HepG2 (cell line): ENCODE measurements around the gene SNRPD3. TPM values are rescaled to one million over a fixed set of nuclear protein-coding genes. Genes with fewer than 3 reads are reported as not detected.

Source experiments
- BHLHE40 ChIP-seq: IDR thresholded peaks from 2 replicates; pipeline ENCODE4 v1.6.1; 2011; ENCODE audit warnings: low read length, improper control_type of control experiment
- DDIT3 ChIP-seq: sonication (generic); formaldehyde crosslinking; IDR thresholded peaks from 2 replicates; pipeline ENCODE4 v1.4.0; 2020; ENCODE audit warnings: mild to moderate bottlenecking, missing genetic modification reagents
- FOXM1 ChIP-seq: sonication (generic); formaldehyde crosslinking; IDR thresholded peaks from 2 replicates; pipeline ENCODE4 v1.5.0; 2020; ENCODE audit warnings: missing genetic modification reagents
- HES4 ChIP-seq: sonication (generic); formaldehyde crosslinking; IDR thresholded peaks from 2 replicates; pipeline ENCODE4 v1.9.0; 2021; ENCODE audit warnings: mild to moderate bottlenecking, missing genetic modification reagents, borderline replicate concordance
- KLF12 ChIP-seq: sonication (generic); formaldehyde crosslinking; IDR thresholded peaks from 2 replicates; pipeline ENCODE4 v1.4.0; 2020; ENCODE audit warnings: missing genetic modification reagents, borderline replicate concordance
- MAFF ChIP-seq: IDR thresholded peaks from 2 replicates; pipeline ENCODE4 v1.6.1; 2011; ENCODE audit warnings: low read depth, low read length, improper control_type of control experiment
- MAFK ChIP-seq, 2 experiments: IDR thresholded peaks in 1 of 2; conservative IDR thresholded peaks in 1 of 2; 2 replicates each; pipeline ENCODE4 v1.6.1; 2011; ENCODE audit warnings: improper control_type of control experiment in 2 of 2, low read length in 2 of 2
- MIER2 ChIP-seq: IDR thresholded peaks from 2 replicates; pipeline ENCODE4 v1.6.1; 2016; ENCODE audit warnings: missing biosample characterization, missing genetic modification reagents
- MYNN ChIP-seq: sonication (generic); formaldehyde crosslinking; IDR thresholded peaks from 2 replicates; pipeline ENCODE4 v1.4.0; 2020; ENCODE audit warnings: mild to moderate bottlenecking, low read depth, missing genetic modification reagents
- NR0B2 ChIP-seq: sonication (generic); formaldehyde crosslinking; IDR thresholded peaks from 2 replicates; pipeline ENCODE4 v1.4.0; 2020; ENCODE audit warnings: mild to moderate bottlenecking, missing genetic modification reagents
- RARG ChIP-seq: sonication (generic); formaldehyde crosslinking; IDR thresholded peaks from 2 replicates; pipeline ENCODE4 v1.4.0; 2020; ENCODE audit warnings: low read depth, mild to moderate bottlenecking, missing genetic modification reagents
- SP1 ChIP-seq, 2 experiments: fragments of 450-650 bp in 1 of 2; sonication (generic) in 1 of 2; formaldehyde crosslinking in 1 of 2; IDR thresholded peaks; 2 replicates each; pipeline versions ENCODE4 v1.4.0 to v1.6.1; 2016 to 2020; ENCODE audit warnings: missing genetic modification reagents in 1 of 2
- SRSF9 ChIP-seq: fragments of 200-400 bp; formaldehyde crosslinking; IDR thresholded peaks from 2 replicates; pipeline ENCODE4 v1.6.1; 2018; ENCODE audit warnings: borderline replicate concordance, mild to moderate bottlenecking, low read depth, low read length; ENCODE audit not compliant: insufficient read depth, poor library complexity, severe bottlenecking
- THAP8 ChIP-seq: sonication (generic); formaldehyde crosslinking; IDR thresholded peaks from 2 replicates; pipeline ENCODE4 v1.5.1; 2020; ENCODE audit warnings: missing genetic modification reagents, mild to moderate bottlenecking, borderline replicate concordance
- ZBTB39 ChIP-seq: sonication (generic); formaldehyde crosslinking; IDR thresholded peaks from 2 replicates; pipeline ENCODE4 v1.5.0; 2020; ENCODE audit warnings: missing genetic modification reagents
- ZBTB42 ChIP-seq: sonication (generic); formaldehyde crosslinking; IDR thresholded peaks from 2 replicates; pipeline ENCODE4 v1.5.0; 2020; ENCODE audit warnings: mild to moderate bottlenecking, missing genetic modification reagents
- ZNF326 ChIP-seq: sonication (generic); formaldehyde crosslinking; IDR thresholded peaks from 2 replicates; pipeline ENCODE4 v1.4.0; 2020; ENCODE audit warnings: missing genetic modification reagents, borderline replicate concordance
- ZNF552 ChIP-seq: sonication (generic); formaldehyde crosslinking; IDR thresholded peaks from 2 replicates; pipeline ENCODE4 v1.9.0; 2022; ENCODE audit warnings: missing genetic modification reagents, mild to moderate bottlenecking, borderline replicate concordance
- ZNF652 ChIP-seq: IDR thresholded peaks from 2 replicates; pipeline ENCODE4 v1.6.1; 2016; ENCODE audit warnings: low read depth, borderline replicate concordance
- ZNF776 ChIP-seq: sonication (generic); formaldehyde crosslinking; IDR thresholded peaks from 2 replicates; pipeline ENCODE4 v1.4.0; 2020; ENCODE audit warnings: mild to moderate bottlenecking, missing genetic modification reagents
- ZNF879 ChIP-seq: sonication (generic); formaldehyde crosslinking; IDR thresholded peaks from 2 replicates; pipeline ENCODE4 v1.8.1; 2023; ENCODE audit warnings: missing genetic modification reagents
- polyA plus RNA-seq, 8 experiments: library from polyadenylated mRNA; depleted of rRNA in 3 of 8; stranded (reverse) in 7 of 8; unstranded in 1 of 8; fragments of >200 nt; fragmentation: Illumina TruSeq in 4 of 8; extraction: Trizol in 4 of 8; gene quantifications; 2 replicates each; pipeline versions ENCODE4 v1.2.1 to v1.2.3, GENCODE V29; 2011 to 2016; ENCODE audit warnings: low read depth in 4 of 8, missing spikeins in 1 of 8, mixed read lengths in 1 of 8; ENCODE audit not compliant: insufficient read depth in 1 of 8
- total RNA-seq, 5 experiments: library from RNA; depleted of rRNA; stranded (reverse); fragments of >200 nt; fragmentation: Illumina TruSeq; extraction: Trizol; gene quantifications; 2 replicates each; pipeline ENCODE4 v1.2.3, GENCODE V29; 2016; ENCODE audit warnings: low read depth in 1 of 5
- TF ChIP-seq, protein P1 (sequence below): sonication (generic); formaldehyde crosslinking; IDR thresholded peaks from 2 replicates; pipeline ENCODE4 v1.9.0; 2021; ENCODE audit warnings: missing genetic modification reagents, borderline replicate concordance

The SNRPD3 gene
- total and polyA plus RNA-seq, 2 of the 13 experiments (the other 11 are each of a cell fraction or from before 2014, with no cell fraction given): 110 to 209 TPM

- TF ChIP-seq, protein P1, sequence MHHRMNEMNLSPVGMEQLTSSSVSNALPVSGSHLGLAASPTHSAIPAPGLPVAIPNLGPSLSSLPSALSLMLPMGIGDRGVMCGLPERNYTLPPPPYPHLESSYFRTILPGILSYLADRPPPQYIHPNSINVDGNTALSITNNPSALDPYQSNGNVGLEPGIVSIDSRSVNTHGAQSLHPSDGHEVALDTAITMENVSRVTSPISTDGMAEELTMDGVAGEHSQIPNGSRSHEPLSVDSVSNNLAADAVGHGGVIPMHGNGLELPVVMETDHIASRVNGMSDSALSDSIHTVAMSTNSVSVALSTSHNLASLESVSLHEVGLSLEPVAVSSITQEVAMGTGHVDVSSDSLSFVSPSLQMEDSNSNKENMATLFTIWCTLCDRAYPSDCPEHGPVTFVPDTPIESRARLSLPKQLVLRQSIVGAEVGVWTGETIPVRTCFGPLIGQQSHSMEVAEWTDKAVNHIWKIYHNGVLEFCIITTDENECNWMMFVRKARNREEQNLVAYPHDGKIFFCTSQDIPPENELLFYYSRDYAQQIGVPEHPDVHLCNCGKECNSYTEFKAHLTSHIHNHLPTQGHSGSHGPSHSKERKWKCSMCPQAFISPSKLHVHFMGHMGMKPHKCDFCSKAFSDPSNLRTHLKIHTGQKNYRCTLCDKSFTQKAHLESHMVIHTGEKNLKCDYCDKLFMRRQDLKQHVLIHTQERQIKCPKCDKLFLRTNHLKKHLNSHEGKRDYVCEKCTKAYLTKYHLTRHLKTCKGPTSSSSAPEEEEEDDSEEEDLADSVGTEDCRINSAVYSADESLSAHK (CRISPR knock-in tag): no peak
- TF ChIP-seq ZNF879 (CRISPR knock-in tag) (no peak), MYNN (CRISPR knock-in tag) (peak; percentile 40; the same call in 1 of the 2 replicates), ZNF652 (CRISPR knock-in tag) (no peak), THAP8 (CRISPR knock-in tag) (no peak), RARG (CRISPR knock-in tag) (no peak), ZNF552 (peak; percentile 81), ZBTB42 (CRISPR knock-in tag) (no peak), DDIT3 (CRISPR knock-in tag) (no peak), MAFK (conservative IDR thresholded peaks at IDR 0.05 in 1 of 2, IDR thresholded peaks at IDR 0.05 in 1 of 2; ENCODE audit: low read length in 2 of 2) (peak; percentile 93 to 98), MIER2 (CRISPR knock-in tag) (no peak), ZBTB39 (peak; percentile 84; the same call in 1 of the 2 replicates), SRSF9 (no peak), BHLHE40 (peak; percentile 97), FOXM1 (CRISPR knock-in tag) (no peak), KLF12 (CRISPR knock-in tag) (peak; percentile 72; the same call in 1 of the 2 replicates), NR0B2 (peak; percentile 88), SP1 (IDR thresholded peaks at IDR 0.05) (no peak), SP1 (CRISPR knock-in tag; IDR thresholded peaks at IDR 0.05) (peak; percentile 66), MAFF (peak; percentile 95), ZNF776 (CRISPR knock-in tag) (peak; percentile 69; the same call in 1 of the 2 replicates), ZNF326 (CRISPR knock-in tag) (0 out of 2 replicates have a peak, but pooled peaks have one; percentile 7), HES4 (CRISPR knock-in tag) (no peak; the same call in 1 of the 2 replicates)
These were observed 5.5 kb upstream of the SNRPD3 start (continued) for GRCh38 chr22:24550028-24550901.
